GM12872 (cell line): Measurements from ENCODE around the gene KDM5A.

Experiments used
- CTCF ChIP-seq: IDR thresholded peaks from 3 replicates; pipeline ENCODE4 v1.5.1; 2011; ENCODE audit warnings: low read depth, mild to moderate bottlenecking, low read length, moderate library complexity; ENCODE audit not compliant: insufficient read depth

The KDM5A gene

GRCh38 chr12:389142-390096 is at the start of gene KDM5A:
Gene KDM5A (minus strand): TSS chr12:389320. CDS start chr12:389091, 229 bp downstream.
- no peak for TF ChIP-seq CTCF

GRCh38 chr12:422526-422925 is 33.4 kb upstream of the KDM5A start:
- no peak for TF ChIP-seq CTCF

- no peak for TF ChIP-seq CTCF
Measured at GRCh38 chr12:418432-418831, 29.3 kb upstream of the KDM5A start.

- TF ChIP-seq CTCF: no peak
Measured at GRCh38 chr12:414859-415258, 25.7 kb upstream of the KDM5A start.

GRCh38 chr12:402029-402389 is 12.9 kb upstream of the KDM5A start:
- TF ChIP-seq CTCF: no peak; the same call in 2 of the 3 replicates

- peak; percentile 35; the same call in 2 of the 3 replicates for TF ChIP-seq CTCF
Measured at GRCh38 chr12:401235-402028, 12.3 kb upstream of the KDM5A start, which contains the start of gene CCDC77. Gene CCDC77 (plus strand): TSS chr12:401644. CDS start chr12:409384, 7,740 bp downstream.

GRCh38 chr12:400828-401227 is 11.7 kb upstream of the KDM5A start:
- TF ChIP-seq CTCF: no peak
